AG08396 (cell line): ENCODE measurements around the gene ARHGAP4.

Experiments used
- DNase-seq: peaks from one replicate; pipeline ENCODE4 v3.0.0; 2012; ENCODE audit warnings: low spot score, mixed read lengths

Gene ARHGAP4

DNA sequence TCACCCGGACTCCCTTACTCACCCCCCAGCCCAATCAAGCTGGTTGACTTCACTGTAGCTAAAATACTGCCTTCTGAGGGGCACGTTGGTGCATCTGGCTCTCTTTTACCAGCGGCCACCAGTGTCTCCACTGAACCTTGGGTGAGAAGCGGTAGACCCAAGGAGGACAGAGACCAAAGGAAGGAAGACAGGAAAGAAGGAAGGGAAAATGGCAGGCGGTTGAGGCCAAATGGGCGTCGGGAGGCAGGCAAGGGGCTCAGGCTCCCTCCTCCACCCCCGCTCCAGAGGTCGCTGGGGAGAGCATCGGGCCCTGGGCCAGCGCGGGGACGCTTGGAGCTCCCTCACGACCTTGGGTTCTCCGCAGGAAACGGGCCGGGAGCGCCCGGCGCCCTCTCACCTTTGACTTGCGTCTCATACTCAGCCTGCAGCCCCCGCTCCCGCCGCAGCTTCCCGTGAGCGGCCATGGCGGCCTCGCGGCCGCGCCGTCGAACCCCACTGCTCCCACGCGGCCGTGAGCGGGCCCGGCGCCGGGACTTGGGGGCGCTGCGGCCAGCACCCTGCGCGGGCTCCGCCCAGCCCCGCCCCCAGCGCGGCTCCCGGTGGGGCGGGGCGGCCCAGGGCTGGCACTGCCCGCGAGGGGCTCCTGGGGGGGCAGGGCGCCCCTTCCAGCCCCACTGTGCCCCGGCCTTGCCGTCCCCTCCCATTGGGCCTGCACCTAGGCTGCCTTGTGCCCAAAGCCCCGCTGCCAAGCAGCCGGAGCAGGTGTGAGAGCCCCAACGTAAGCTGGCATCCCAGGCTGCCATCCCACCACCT, at the start of gene ARHGAP4:
TSS of gene ARHGAP4 (minus strand) at position 526 of the 813 bp plus-strand sequence. CDS start at position 464, 62 bp downstream.
- no peak for DNase-seq

DNA sequence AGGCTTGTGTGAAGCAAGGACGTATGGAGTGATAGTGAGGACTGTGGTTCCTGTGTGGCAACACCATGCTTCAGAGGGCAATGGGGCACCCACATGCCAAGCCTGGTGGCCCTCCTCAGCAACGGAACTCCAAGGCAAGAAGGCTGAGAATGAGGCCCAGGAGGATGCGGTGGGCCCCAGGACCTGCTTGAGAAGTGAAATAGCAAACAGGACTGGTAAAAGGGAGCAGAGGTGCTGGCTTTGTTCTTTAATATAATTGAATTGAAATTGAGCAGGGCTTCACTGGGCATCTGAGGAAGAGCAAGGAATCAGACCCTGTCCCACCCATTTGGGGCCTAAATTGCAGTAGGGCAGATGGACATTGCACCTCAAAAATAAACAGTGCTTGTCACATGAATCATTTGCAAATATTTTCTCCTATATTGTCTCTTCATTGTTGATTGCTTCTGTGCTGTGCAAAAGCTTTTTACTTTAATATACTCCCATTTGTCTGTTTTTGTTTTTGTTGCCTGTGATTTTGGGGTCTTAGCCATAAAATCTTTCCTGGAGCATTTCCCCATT, 48.7 kb upstream of the ARHGAP4 start:
- no peak for DNase-seq

DNA sequence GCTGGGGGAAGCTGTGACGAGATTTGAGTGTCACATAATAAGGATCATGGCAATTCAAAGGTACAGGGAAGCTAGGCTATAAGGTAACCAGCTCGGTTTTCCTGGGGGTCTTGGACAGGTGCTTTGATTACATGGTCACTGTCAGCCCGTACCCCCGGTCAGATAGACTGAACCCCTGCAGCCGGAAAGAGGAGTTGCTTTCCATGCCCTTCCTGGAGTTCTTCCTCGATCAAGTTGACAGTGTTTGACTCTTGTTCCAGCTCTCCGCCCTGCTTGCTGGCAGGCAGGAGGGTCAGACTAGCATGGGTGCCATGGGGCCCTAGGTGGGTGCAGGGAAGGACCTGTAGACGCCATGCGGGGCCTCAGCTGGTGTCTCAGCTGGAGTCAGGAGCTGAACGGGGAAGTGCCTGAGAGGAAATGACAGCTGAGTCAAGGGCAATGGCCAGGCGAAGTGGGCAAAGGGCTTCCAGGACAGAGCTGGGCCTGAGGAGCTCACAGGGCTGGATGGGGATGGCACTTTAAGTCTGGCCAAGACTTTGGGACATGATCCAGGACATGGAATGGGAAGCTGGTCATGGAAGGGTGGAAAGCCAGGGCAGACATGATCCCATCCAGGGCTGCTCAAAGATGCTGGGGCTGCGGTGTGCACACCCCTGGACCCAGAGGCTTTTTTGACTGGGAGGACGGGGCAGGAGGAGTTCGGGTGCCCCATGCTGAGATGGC, 48.1 kb upstream of the ARHGAP4 start:
- no peak for DNase-seq

DNA sequence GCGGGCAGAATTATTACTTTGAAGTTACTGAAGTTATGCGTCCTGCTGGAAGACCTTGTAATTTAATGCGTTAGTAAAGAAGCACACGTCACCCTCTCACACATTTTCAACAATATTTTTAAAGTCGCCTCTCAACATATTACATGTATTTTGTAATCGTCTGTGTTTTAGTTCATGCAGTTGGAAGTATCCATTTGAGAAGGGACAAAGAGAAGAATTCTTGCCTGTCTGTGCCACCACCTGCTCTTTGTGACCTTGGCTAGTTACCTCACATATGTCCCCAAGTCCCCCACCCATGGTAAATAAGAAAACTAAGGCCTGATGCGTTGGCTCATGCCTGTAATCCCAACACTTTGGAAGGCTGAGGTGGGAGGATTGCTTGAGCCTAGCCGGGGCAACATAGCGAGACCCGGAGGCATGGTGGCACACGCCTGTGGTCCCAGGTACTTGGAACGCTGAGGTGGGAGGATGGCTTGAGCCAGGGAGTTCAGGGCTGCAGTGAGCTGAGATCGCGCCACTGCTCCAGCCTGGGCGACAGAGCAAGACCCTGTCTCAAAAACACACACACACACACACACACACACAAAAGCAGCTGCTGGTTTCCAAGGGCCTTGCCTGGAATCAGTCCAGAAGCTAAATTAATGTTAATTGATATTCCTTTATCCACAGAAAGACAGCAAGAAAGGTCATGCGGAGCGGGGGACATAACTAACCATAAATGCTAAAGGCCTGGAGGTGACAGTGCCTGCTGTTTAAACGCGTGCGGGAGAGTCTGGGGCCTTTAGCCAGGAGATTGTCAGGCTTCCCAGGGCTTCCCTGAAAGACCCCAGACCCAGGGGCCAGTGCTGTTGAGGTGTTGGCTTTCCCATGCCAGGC, 47.3 kb upstream of the ARHGAP4 start:
- no peak for DNase-seq

DNA sequence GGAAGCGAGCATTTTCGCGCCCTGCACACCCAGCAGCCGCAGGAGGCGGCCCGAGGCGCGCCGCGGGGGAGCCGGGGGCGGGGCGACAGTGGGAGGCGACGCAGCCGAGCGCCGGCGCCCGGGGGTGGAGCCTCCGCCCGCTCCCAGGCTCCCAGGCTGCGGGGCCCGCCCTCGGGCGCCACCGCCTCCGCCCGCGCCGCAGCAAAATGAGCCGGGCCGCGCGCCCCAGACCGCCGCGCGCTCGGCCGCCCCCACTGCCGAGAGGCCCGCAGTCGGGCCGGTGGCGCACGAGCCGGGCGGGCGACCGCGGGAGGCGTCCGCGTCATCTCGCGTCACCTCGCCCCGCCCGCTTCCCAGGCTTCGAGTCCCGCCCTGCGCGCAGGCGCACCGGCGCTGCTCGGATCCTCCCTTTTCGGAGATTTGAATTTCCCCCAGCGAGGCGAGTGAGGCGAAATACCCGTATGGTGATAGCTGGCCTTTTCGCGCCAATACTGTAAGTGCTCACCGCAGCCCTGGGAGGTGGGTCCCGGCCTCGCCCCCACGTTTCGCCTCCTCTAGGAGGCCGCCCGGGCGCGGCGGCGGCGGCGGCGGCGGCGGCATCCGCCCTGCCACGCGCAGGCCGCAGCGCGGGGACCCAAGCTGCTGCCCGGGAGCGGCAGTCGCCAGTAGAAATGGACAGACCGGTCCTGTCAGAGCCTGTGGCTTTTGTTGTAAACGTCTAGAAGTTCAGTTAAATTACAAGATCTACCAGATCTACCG, 46.5 kb upstream of the ARHGAP4 start, which contains the start of gene TMEM187:
TSS of gene TMEM187 (plus strand) at position 387 of the 759 bp plus-strand sequence. CDS start 9,309 bp downstream, outside the sequence.
- peak; percentile 95 for DNase-seq

DNA sequence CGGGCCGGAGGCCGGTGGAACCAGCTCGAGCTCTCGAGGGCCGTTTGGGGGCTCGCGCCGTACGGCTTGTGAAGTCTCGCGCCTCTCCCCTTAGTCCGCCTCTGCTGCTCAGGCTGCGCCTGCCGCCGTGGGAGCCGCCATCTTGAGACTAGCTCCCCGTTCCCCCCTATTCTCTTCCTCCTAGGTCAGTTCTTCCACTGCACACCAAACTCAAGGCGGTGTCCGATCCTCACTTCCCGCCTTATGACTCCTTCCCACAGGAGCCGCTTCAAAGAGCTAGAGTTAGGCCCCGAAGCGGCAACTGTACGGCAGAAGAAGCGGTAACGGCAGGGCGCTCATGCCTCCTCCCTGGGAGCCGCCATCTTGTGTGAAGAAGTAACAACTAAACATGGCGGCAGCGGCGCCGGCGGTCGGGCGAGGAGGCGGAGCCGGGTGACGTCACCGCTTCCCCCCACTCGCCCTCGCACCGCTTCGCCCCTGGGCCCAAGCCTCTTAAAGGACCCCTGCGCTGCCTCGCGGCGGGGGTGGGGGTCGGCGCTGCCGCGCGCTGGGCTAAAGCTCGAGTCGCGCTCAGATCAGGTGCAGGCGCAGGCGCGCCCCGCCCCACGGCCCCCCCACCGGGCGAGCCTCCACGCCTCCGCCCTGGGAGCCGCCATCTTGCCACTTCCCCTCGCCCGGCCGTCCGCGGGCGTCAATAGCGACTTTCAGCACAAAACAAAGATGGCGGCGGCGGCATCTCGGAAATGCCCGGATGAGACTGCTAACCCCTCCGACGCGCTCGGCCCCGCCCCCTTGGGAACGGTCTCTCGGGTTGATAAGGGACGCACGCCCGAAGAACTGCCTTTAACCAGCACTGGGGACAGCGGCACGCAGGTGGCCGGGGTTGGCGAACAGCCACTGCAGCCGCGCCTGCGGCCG, 45.6 kb upstream of the ARHGAP4 start, which contains the start of gene HCFC1:
TSS of gene HCFC1 (minus strand) at position 369 of the 918 bp plus-strand sequence. CDS start 978 bp downstream, outside the sequence.
- peak; percentile 88 for DNase-seq

DNA sequence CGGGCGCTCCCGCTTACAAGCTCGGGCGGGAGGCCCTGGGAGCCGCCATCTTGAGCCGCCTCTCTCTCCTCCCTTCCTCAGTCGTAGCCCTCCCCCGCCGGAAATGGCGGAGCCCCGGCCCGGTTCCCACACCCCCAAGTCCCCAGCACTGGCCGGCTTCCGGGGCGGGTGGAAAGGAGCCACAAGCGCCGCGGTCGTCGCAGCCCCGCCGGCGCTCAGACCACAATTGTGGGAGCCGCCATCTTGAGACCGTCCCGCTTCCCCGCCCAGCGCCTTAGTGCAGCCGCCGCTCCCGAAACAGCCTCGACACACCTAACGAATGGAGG, 45.0 kb upstream of the ARHGAP4 start:
- peak; percentile 92 for DNase-seq

DNA sequence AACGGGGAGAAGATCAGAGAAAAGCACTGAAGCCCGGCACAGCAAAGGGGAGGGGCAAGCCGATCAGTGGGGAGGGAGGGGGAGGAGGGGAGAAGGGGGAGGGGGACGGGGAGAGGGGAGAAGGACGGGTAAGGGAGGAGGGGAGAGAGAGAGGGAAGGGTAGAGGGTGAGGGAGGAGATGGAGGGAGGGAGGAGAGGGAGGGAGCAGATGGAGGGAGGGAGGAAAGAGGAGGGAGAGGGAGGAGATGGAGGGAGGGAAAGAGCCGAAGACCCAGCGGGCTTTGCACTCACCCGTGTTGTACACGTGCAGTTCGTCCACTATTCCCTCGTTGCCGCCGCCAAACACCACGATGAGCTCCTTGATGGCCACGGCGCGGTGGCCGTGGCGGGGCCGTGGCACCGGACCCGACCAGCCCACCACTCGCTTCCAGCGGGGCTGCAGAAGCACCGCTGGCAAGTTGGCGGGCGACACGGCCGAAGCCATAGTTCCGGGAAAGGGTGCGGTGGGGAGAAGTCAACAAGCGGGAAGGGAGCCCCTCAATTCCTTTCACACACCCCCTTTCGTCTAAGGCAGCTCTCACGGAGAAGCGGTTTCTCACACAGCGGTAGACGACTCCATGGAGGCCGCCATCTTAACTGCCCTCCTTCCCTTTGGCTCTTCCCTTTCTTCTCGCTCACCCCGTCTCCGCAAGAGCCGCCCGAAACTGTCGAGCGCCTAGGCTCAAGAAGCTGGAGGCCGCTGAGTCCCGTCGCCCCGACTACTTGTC, 44.5 kb upstream of the ARHGAP4 start:
- peak; percentile 55 for DNase-seq

DNA sequence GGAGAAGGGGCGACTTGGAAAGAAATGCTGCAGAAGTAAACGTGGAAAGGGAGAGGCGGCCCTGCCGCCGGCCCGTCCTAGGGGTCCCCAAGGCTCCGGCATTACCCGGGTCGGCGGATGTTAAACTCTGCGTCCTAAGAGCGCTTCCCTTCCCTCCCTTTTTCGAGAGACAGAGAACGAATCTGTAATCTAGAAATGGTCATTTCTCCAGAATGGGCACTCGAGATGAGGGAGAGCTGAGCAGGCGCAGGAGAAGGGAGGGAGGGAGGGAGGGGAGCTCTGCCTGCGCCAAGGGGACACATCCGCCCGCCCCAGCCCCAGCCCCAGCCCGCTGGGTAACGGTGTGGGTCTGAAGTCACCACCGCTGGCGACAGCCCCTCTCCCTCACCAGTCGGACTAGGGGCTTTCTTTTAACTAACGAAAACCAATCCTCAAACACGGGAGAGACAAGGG, 43.9 kb upstream of the ARHGAP4 start:
- DNase-seq, result no peak

DNA sequence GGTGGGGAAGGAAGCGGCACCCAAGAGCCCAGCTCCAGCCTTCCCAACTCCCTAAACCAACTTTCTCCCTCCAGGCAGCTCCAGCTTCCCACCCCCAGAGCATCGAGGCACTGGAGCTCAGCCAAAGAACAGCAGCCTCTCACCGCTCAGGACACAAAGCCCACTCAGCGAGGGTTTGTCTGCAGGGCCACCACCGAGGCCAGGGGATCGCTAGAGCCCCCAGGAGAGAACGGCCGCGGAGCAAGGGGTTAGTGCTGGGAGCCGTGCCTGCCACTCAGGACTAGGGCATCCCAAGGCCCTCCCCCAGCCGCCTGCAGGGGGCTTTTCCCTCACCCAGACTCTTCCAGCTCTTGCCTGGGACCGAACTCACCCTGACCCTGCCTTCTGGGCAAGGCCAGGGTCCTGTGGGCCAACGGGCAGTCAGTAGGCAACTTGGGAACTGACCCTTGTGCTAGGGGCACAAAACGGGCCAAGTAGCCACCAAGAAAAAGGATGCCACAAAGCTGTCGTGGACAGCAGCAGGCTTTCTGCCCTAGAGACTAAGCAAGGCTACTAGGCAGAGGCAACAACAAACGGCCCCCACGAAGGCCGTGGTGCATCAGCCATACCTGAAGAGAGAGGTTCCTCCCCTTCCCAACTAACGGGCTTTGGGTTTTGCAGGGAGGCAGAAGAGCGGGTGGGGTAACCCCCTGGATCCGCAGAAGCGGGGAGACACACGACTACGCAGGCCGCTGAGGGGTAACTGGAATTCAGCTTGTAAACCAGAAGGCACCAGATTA, 43.2 kb upstream of the ARHGAP4 start:
- DNase-seq, result no peak

DNA sequence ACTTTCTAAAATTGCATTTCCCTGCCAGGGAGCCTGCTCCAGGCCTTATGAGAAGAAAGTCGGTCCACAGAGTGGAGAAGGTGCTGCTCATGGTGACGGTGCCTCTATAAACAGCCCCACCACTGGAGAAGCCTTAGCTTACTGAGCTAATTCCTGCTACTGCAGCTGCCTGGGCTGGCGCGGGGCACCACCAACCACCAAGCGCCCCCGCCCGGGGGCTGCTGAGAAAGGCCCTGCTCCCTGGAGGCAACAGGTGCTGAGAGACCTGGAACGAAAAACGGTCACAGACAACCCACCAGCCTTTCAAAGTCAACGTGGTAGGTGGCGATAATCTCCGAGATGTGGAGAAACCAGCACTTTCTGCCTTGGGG, 42.7 kb upstream of the ARHGAP4 start:
- no peak for DNase-seq

DNA sequence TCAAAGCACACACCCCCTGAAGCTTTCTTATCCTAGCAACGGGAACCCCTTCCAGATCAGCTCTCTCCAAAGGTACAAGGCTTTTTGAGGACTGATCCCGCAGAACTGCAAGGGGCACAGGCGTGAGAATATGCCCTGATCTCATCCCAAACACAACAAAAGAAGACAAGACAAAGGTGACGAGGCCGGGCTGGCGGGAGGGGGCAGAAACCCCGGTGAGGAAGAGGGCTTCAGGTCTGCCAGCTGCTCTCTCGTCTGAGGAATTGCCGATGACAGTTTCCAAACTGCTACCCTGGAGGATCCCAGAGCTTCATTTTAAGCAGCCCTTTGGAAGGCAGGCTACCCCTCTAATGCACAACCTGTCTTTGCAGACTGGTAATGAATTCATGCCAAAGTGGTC, 42.2 kb upstream of the ARHGAP4 start:
- DNase-seq, result no peak

DNA sequence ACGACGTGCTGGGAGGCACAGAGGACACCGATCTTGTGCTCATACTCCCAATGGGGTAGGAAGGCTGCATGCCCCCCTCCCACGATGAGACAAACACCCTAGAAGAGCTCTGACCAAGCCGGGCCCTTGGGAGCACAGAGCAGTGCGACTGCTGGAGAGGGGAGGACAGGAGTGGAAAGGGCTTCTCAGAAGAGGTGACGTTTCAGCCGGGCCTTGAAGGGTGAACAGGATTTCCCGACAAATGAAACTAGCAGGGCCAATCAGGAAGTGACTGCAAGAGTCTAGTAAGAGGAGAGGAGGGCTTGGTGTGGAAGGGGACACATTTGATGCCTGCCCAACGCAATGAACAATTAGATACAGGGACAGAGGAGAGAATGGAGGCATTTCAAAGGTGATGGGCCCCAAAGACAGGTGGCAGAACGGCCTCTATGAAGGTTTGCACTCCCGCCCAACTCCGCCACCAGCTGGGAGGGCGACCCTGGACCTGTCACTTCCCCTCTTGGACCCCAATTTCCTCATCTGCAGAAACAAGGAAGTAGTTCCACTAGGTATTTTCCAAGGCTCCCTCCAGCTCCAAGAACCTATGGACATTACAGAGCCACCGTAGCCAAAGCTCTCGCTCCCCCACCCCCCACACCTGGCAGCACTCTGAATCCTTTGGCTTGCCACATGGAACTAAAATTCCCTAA, 41.6 kb upstream of the ARHGAP4 start:
- DNase-seq, result no peak

DNA sequence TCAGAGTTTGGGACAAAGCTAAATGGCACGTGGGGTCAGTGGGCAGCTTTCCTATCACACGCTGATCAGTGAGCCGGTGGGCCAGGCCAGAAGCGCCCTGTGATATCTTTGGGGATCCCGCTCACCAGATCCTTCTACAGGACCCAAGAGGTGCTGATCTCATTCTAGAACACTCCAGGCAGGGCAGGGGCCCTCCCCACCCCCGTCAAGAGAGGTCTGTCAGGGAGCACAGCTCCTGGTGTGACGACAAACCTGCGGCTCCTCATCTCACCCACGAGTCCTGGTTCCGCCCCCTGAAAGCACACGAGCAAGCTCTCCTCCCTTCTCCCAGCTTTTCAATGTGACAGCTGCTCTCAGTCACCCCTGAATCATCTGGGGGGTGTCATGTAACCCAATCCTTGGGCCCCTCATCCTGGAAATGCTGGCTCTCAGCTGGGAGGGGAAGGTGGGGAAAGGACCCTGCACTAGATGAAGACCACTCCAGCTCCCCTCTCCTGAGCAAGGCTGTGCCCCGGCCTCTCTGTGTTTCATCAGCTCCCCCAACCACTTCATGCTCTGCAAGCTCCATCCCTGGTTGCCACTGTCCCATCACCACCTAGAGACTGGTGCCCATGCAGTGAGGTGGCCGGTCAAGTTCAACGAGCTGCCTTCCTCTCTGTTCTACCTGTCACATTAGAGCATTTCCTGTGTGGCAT, 40.9 kb upstream of the ARHGAP4 start:
- no peak for DNase-seq

DNA sequence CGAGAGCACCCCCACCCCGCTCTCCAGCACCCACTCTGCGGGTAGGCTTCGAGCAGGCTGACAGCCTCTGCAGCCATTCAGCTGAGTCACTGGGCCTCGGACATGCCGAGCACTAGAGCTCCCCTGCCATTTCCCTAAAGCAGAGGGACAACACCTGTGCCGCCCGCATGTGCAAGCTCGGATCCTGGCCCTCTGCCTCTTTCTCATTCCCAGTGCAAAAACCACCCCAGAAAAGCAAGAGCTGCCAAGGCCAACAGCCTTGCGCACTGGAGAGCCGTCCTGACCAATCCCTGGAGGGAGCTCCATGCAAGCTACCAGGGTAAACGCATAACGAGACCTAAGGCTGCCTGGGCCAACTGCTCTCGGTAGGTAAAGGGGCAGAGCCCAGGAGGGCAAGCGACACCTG, 40.2 kb upstream of the ARHGAP4 start:
- DNase-seq, result no peak

DNA sequence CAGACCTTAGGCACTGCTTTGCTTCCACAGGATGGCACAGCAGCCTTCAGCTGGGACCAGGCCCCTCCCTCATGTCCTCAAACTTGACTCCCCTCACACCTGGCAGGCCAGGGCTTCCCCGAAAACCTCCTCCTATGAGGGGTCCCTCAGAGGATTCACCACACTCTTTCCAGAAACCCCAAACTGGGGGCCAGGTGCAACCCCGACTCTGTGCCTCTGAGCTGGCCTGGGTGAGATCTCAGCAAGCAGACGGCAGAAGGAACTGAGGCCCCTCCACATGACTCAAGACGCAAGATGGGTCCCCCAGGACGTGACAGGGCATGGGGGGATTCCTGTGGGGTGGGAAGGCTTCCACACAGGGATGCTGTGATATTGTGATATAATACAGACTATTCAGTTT, 39.3 kb upstream of the ARHGAP4 start:
- no peak for DNase-seq

DNA sequence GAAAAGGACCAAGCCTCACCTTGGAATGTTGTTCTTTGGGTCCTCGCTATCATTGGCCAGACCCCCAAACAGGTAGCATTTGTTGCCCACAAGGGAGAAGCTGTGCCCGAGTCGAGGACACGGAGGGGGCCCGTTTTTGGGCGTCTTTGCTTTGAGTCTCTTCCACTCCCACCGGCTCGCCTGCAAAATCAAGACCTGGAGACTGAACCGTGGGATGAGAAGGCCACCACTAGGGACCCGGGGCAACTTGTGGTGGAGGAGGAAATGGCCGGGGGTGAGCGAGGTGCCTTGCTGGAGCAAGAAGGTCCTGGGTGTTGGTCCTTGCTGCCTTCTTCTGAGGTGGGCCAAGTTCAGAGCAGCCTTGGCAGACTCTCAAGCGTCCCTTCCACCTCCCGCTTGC, 38.0 kb upstream of the ARHGAP4 start:
- DNase-seq, result no peak
